ENCODE data around the gene PRKCA.

DNA sequence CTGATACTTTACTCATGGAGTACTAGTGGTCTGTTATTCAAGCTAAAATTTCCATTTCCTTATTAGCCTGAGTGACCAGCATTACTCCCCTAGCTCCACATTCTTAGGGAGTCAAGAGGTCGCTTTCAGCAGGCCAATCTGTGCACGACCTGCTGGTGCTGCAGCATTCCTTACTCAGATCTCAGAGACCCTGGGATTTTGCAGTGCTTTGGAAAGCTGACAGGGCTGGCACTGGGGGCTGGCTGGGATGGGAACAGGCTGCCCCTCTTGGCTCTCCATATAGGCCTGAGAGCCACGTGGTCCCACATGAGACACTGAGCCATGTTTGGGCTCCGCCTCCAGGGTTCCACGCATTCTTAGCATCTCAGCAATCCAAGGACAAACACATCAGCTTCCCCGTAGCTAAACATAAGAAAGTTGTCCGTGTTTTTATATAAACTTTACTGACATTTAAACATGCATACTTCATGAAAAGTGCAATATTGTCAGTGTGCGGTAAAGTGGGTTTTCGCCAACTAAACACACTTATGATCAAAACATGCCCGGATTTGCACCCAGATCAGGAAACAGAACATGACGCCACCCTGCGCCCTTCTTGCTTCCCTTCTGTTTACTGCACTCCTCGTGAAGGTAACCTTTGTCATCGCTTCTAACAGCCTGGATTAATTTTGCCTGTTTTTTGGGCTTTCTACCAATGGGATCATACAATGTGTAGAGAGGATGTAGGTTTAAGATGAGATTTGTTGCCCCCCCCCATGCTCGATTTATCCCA, 278.0 kb downstream of the PRKCA start:
- TF ChIP-seq POLR2A (IDR thresholded peaks at IDR 0.05) (no peak), EP300 (IDR thresholded peaks at IDR 0.05) (peak in 1 of 2 donors; percentile 40)
- TF ChIP-seq, protein P1, sequence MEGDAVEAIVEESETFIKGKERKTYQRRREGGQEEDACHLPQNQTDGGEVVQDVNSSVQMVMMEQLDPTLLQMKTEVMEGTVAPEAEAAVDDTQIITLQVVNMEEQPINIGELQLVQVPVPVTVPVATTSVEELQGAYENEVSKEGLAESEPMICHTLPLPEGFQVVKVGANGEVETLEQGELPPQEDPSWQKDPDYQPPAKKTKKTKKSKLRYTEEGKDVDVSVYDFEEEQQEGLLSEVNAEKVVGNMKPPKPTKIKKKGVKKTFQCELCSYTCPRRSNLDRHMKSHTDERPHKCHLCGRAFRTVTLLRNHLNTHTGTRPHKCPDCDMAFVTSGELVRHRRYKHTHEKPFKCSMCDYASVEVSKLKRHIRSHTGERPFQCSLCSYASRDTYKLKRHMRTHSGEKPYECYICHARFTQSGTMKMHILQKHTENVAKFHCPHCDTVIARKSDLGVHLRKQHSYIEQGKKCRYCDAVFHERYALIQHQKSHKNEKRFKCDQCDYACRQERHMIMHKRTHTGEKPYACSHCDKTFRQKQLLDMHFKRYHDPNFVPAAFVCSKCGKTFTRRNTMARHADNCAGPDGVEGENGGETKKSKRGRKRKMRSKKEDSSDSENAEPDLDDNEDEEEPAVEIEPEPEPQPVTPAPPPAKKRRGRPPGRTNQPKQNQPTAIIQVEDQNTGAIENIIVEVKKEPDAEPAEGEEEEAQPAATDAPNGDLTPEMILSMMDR (IDR thresholded peaks at IDR 0.05): no peak
